ENCODE data around the gene CTBP2. TPM values are rescaled to one million over a fixed set of nuclear protein-coding genes. Genes with fewer than 3 reads are reported as not detected.
A peak's percentile ranks its signal among the peaks of the same experiment; 100 is the strongest.

The CTBP2 gene
- total and polyA plus RNA-seq, 2 of the 13 experiments (the other 11 are each of a cell fraction or from before 2014, with no cell fraction given): 0.08 TPM; not detected in 1

- H3K4me2 ChIP-seq (ENCODE audit: low read depth, low read length): no peak overlapping the region
- ATAC-seq: no peak
Measured at GRCh38 chr10:125190414-125190813, 30.1 kb upstream of the CTBP2 start.

GRCh38 chr10:125189162-125189561, 28.8 kb upstream of the CTBP2 start:
- H3K27me3 ChIP-seq (ENCODE audit: control insufficient read depth in 1 of 2, insufficient read depth in 2 of 2, low read length in 2 of 2): peaks cover 1 to 20% of the 10 kb centered on the region in 2 experiments; a peak in 3 of 5 replicates
- POLR2A ChIA-PET: no interaction called here
- H4K20me1 ChIP-seq (ENCODE audit: insufficient read depth, low read length): no peaks in the 10 kb centered on the region
- no peak overlapping the region for H3K9ac ChIP-seq (ENCODE audit: insufficient read depth, low read depth, low read length)
- FAIRE-seq: no peak
- no peak overlapping the region for H3K4me3 ChIP-seq (replicated peaks in 1 of 3; ENCODE audit: insufficient read depth in 1 of 3, low read depth in 2 of 3, low read length in 3 of 3)
- no peaks in the 10 kb centered on the region for H3K4me1 ChIP-seq (ENCODE audit: insufficient read depth, low read length)
- no peak for ATAC-seq
- in situ Hi-C loops (cut with HindIII; ENCODE audit: extremely low pct_ligation_motif_present, low pct_unique_long_range_greater_than_20kb): no loop called here
- DNase-seq (ENCODE audit: low spot score): no peak
- no peaks in the 10 kb centered on the region for H3K79me2 ChIP-seq (ENCODE audit: insufficient read depth, low read length)
- no peaks in the 10 kb centered on the region for H3K36me3 ChIP-seq (replicated peaks in 1 of 2; ENCODE audit: control insufficient read depth in 1 of 2, insufficient read depth in 2 of 2, low read length in 2 of 2)
- no peak overlapping the region for H2AFZ ChIP-seq (ENCODE audit: low read length)
- no peak overlapping the region for H3K27ac ChIP-seq (ENCODE audit: extremely low read length, insufficient read depth, low read length)
- intact Hi-C loops (cut with micrococcal nuclease; ENCODE audit: unreplicated experiment): no loop called here
- no TSS peak for BruUV-seq (replicated peaks)
- H3K9me3 ChIP-seq (ENCODE audit: low read length): no peaks in the 10 kb centered on the region
- 50% methylated on average over 8 of the region's 8 CpGs for whole genome bisulfite sequencing (ENCODE audit: low lambda C conversion rate)
- no peak overlapping the region for H3K4me2 ChIP-seq (ENCODE audit: low read depth, low read length)
- no peak for TF ChIP-seq SP2 (CRISPR knock-in tag; IDR thresholded peaks at IDR 0.05)
- CTCF ChIA-PET (ENCODE audit: low intra/inter-chr PET ratio, low total read pairs): no interaction called here

More at GRCh38 chr10:125190414-125190813, 30.1 kb upstream of the CTBP2 start:
- peaks cover 1 to 23% of the 10 kb centered on the region in 2 experiments; a peak in 3 of 5 replicates for H3K27me3 ChIP-seq (ENCODE audit: control insufficient read depth in 1 of 2, insufficient read depth in 2 of 2, low read length in 2 of 2)
- no peak overlapping the region for H3K27ac ChIP-seq (ENCODE audit: extremely low read length, insufficient read depth, low read length)
- no peak overlapping the region for H3K4me3 ChIP-seq (replicated peaks in 1 of 3; ENCODE audit: insufficient read depth in 1 of 3, low read depth in 2 of 3, low read length in 3 of 3)
- DNase-seq (ENCODE audit: low spot score) (no peak), FAIRE-seq (no peak)
- H3K79me2 ChIP-seq (ENCODE audit: insufficient read depth, low read length): no peaks in the 10 kb centered on the region
- in situ Hi-C loops (cut with HindIII; ENCODE audit: extremely low pct_ligation_motif_present, low pct_unique_long_range_greater_than_20kb): no loop called here
- CTCF ChIA-PET (ENCODE audit: low intra/inter-chr PET ratio, low total read pairs): no interaction called here
- WGBS (ENCODE audit: low lambda C conversion rate): 2% methylated on average over 6 of the region's 6 CpGs
- H3K9me3 ChIP-seq (ENCODE audit: low read length): no peaks in the 10 kb centered on the region
- no TSS peak for BruUV-seq (replicated peaks)
- H3K9ac ChIP-seq (ENCODE audit: insufficient read depth, low read depth, low read length): no peak overlapping the region
- H4K20me1 ChIP-seq (ENCODE audit: insufficient read depth, low read length): no peaks in the 10 kb centered on the region
- intact Hi-C loops (cut with micrococcal nuclease; ENCODE audit: unreplicated experiment): no loop called here
- POLR2A ChIA-PET: no interaction called here
- TF ChIP-seq PATZ1 (CRISPR knock-in tag; IDR thresholded peaks at IDR 0.05): 0 out of 2 replicates have a peak, but pooled peaks have one; percentile 12
- TF ChIP-seq TBX2 (CRISPR knock-in tag; IDR thresholded peaks at IDR 0.05; ENCODE audit: borderline replicate concordance): no peak
- no peak overlapping the region for H2AFZ ChIP-seq (ENCODE audit: low read length)
- no peaks in the 10 kb centered on the region for H3K4me1 ChIP-seq (ENCODE audit: insufficient read depth, low read length)
- H3K36me3 ChIP-seq (replicated peaks in 1 of 2; ENCODE audit: control insufficient read depth in 1 of 2, insufficient read depth in 2 of 2, low read length in 2 of 2): no peaks in the 10 kb centered on the region

All from HepG2 (cell line).